MCF 10A (cell line): ENCODE data around the gene CALN1. TPM values are rescaled to one million over a fixed set of nuclear protein-coding genes. Genes with fewer than 3 reads are reported as not detected.

ENCODE experiments used
- BruUV-seq: library from RNA; stranded (reverse); fragments of 400-500 nt; replicated peaks from 2 replicates; lab custom pipeline; 2021; lab: Mats Ljungman, UMichigan
- CTCF ChIA-PET: fragments of 300-600 bp; sonication (Branson Sonifier 250); formaldehyde crosslinking; extraction: SDS; loops from one replicate; lab custom pipeline; 2021; ENCODE audit warnings: antibody characterized with exemption, inconsistent platforms; lab: Yijun Ruan, JAX
- POLR2A ChIA-PET: fragments of 300-600, 350-650 bp; sonication (Branson Sonifier 250); formaldehyde crosslinking; extraction: SDS; loops from one replicate; lab custom pipeline; 2020; ENCODE audit warnings: antibody characterized with exemption, inconsistent platforms; lab: Yijun Ruan, JAX
- DNase-seq: peaks from one replicate; pipeline ENCODE4 v3.0.0-alpha.2; 2018; ENCODE audit not compliant: unreplicated experiment
- H3K27ac Mint-ChIP-seq: one replicate; pipeline ENCODE4 v1.8.0; 2022; ENCODE audit warnings: mild to moderate bottlenecking, low read depth, mixed read lengths; ENCODE audit not compliant: unreplicated experiment
- H3K27me3 Mint-ChIP-seq: one replicate; pipeline ENCODE4 v1.8.0; 2022; ENCODE audit warnings: mixed read lengths; ENCODE audit not compliant: insufficient read depth, unreplicated experiment
- H3K36me3 Mint-ChIP-seq: one replicate; pipeline ENCODE4 v1.8.0; 2022; ENCODE audit warnings: mild to moderate bottlenecking, moderate library complexity, mixed read lengths; ENCODE audit not compliant: insufficient read depth, unreplicated experiment
- H3K4me1 Mint-ChIP-seq: one replicate; pipeline ENCODE4 v1.8.0; 2022; ENCODE audit warnings: mixed read lengths; ENCODE audit not compliant: insufficient read depth, unreplicated experiment
- H3K4me3 Mint-ChIP-seq: one replicate; pipeline ENCODE4 v1.8.0; 2022; ENCODE audit warnings: mild to moderate bottlenecking, moderate library complexity, mixed read lengths; ENCODE audit not compliant: unreplicated experiment
- H3K9me3 Mint-ChIP-seq: one replicate; pipeline ENCODE4 v1.8.0; 2022; ENCODE audit warnings: mixed read lengths; ENCODE audit not compliant: unreplicated experiment
- CTCF ChIP-seq: fragments of 200-600 bp; IDR thresholded peaks from one replicate; pipeline ENCODE4 v1.8.0; 2022; ENCODE audit warnings: antibody characterized with exemption, mild to moderate bottlenecking; ENCODE audit not compliant: unreplicated experiment
- intact Hi-C: fragments of 100-400 bp; cut with micrococcal nuclease; formaldehyde crosslinking; loops from 2 replicates; pipeline ENCODE4 v1.14.1; 2022
- total RNA-seq: library from RNA; stranded (reverse); gene quantifications from 2 replicates; pipeline ENCODE4 v1.2.3, GENCODE V29; 2022

The CALN1 gene
- total RNA-seq, 1 experiment from 2014 or later = not detected

DNA sequence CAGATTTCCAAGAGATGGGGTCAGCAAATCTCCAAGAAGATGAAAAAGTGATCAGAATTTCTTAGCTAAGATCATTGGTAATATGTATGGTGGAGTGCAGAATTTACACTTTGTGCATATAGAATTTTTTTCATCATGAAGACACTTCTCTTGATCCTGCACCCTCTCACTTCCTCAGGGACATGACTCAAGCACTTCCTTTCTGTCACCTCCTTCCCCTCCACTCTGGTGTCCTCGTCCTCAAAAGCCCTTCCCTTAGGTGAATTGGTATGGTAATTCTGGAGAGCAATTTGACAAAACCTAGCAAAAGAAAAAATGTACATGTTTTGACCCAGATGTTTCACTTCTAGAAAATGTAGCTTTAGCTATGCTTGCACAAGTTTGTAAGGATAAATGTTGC, 18.1 kb downstream of the CALN1 start:
- no peak for DNase-seq
- BruUV-seq = no TSS peak
- no peak for TF ChIP-seq CTCF
- ChIA-PET POLR2A (no interaction called here), CTCF (no interaction called here)
- no peak overlapping the region for H3K27ac Mint-ChIP-seq
- intact Hi-C loops = no loop called here
- H3K4me1 Mint-ChIP-seq = no peaks in the 10 kb centered on the region
- H3K4me3 Mint-ChIP-seq = no peak overlapping the region
- no peaks in the 10 kb centered on the region for H3K36me3 Mint-ChIP-seq
- peaks cover 33% of the 10 kb centered on the region for H3K27me3 Mint-ChIP-seq
- H3K9me3 Mint-ChIP-seq = no peaks in the 10 kb centered on the region

DNA sequence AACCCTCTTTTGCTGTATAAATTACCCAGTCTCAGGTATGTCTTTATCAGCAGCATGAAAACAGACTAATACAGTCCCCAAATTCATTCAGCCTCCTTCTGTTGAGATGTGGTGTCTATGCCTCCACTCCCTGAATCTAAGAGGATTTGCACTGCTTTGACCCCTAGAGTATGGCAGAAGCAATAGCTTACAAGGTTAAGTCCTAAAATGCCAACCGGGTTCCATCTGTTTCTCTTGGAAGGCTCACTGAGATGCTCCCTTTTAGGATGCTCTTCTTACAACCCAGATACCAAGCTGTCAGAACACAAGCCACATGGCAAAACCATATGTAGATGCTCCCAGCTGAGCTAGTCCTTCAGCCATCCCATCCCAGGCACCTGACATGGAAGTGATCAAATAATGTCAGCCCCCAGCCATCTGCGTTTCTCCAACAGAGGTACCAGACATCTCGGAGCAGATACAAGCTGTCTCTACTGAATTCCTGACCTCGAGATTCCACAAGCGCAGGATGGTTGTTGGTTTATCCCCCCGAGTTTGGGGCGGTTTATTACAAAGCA, 20.2 kb downstream of the CALN1 start:
- no peak overlapping the region for H3K27ac Mint-ChIP-seq
- CTCF ChIA-PET = no interaction called here

DNA sequence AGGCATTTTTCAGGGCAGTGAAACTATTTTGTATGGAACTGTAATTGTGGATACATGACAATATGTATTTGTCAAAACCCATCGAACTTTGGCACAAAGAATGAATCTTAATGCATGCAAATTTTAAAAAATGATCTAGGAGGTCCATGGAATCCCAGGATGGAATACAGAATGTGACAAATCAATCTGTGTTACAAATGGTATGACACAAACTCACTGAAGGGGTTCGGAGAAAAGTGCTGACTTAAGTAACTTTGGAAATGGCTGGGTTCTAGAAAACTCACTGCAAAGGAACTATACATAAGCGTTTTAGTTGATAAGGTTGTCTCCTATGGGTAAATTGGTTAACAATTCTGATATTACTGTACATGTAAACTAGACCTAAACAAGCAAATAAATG, 26.0 kb downstream of the CALN1 start:
- Mint-ChIP-seq H3K27me3 (no peaks in the 10 kb centered on the region), H3K36me3 (no peaks in the 10 kb centered on the region), H3K9me3 (no peaks in the 10 kb centered on the region), H3K27ac (no peak overlapping the region), H3K4me3 (no peak overlapping the region), H3K4me1 (no peaks in the 10 kb centered on the region)
- POLR2A ChIA-PET = no interaction called here
- no peak for DNase-seq
- TF ChIP-seq CTCF = no peak
- intact Hi-C loops = no loop called here
- CTCF ChIA-PET = interaction anchor here (0.5 kb wide), 1 partner anchor 25 kb away, joined by 3 read pairs; no protein-coding TSS in a partner anchor
- BruUV-seq = no TSS peak

More for the DNA sequence above, 20.2 kb downstream of the CALN1 start:
- H3K4me1 Mint-ChIP-seq = no peaks in the 10 kb centered on the region
- no peak for TF ChIP-seq CTCF
- H3K27me3 Mint-ChIP-seq = peaks cover 12% of the 10 kb centered on the region
- no peaks in the 10 kb centered on the region for H3K36me3 Mint-ChIP-seq
- intact Hi-C loops = no loop called here
- POLR2A ChIA-PET = no interaction called here
- BruUV-seq = no TSS peak
- H3K4me3 Mint-ChIP-seq = no peak overlapping the region
- DNase-seq = no peak
- H3K9me3 Mint-ChIP-seq = no peaks in the 10 kb centered on the region

- Mint-ChIP-seq H3K4me1 (no peaks in the 10 kb centered on the region), H3K4me3 (no peak overlapping the region), H3K27ac (no peak overlapping the region), H3K36me3 (no peaks in the 10 kb centered on the region), H3K27me3 (no peaks in the 10 kb centered on the region), H3K9me3 (no peaks in the 10 kb centered on the region)
- BruUV-seq = no TSS peak
- no peak for TF ChIP-seq CTCF
- POLR2A ChIA-PET = no interaction called here
- intact Hi-C loops = no loop called here
- no peak for DNase-seq
- CTCF ChIA-PET = no interaction called here
These were observed 49.9 kb downstream of the CALN1 start for GRCh38 chr7:72362246-72362645.
